HepG2 (cell line): Measurements from ENCODE around the gene RETREG2. TPM values are rescaled to one million over a fixed set of nuclear protein-coding genes. Genes with fewer than 3 reads are reported as not detected.

Experiments
- FOSL2 ChIP-seq: sonication (generic); formaldehyde crosslinking; IDR thresholded peaks from 2 replicates; pipeline ENCODE4 v1.4.0; 2020; ENCODE audit warnings: missing genetic modification reagents
- FOXC1 ChIP-seq: sonication (generic); formaldehyde crosslinking; IDR thresholded peaks from 2 replicates; pipeline ENCODE4 v1.8.0; 2022; ENCODE audit warnings: mild to moderate bottlenecking, missing genetic modification reagents, borderline replicate concordance
- GATAD2A ChIP-seq: IDR thresholded peaks from 2 replicates; pipeline ENCODE4 v1.6.1; 2016
- GTF2F1 ChIP-seq: fragments of 150-350 bp; IDR thresholded peaks from 2 replicates; pipeline ENCODE4 v1.6.1; 2014; ENCODE audit warnings: low read length
- HES4 ChIP-seq: sonication (generic); formaldehyde crosslinking; IDR thresholded peaks from 2 replicates; pipeline ENCODE4 v1.9.0; 2021; ENCODE audit warnings: mild to moderate bottlenecking, missing genetic modification reagents, borderline replicate concordance
- IKZF4 ChIP-seq: sonication (generic); formaldehyde crosslinking; IDR thresholded peaks from 2 replicates; pipeline ENCODE4 v1.5.1; 2020; ENCODE audit warnings: borderline replicate concordance, mild to moderate bottlenecking, low read depth, missing genetic modification reagents; ENCODE audit errors: not compliant biosample characterization
- ISL2 ChIP-seq: sonication (generic); formaldehyde crosslinking; IDR thresholded peaks from 2 replicates; pipeline ENCODE4 v1.5.0; 2020; ENCODE audit warnings: missing genetic modification reagents
- KLF12 ChIP-seq: sonication (generic); formaldehyde crosslinking; IDR thresholded peaks from 2 replicates; pipeline ENCODE4 v1.4.0; 2020; ENCODE audit warnings: missing genetic modification reagents, borderline replicate concordance
- KLF13 ChIP-seq: sonication (generic); formaldehyde crosslinking; IDR thresholded peaks from 2 replicates; pipeline ENCODE4 v1.4.0; 2020; ENCODE audit warnings: mild to moderate bottlenecking, missing genetic modification reagents
- MIER2 ChIP-seq: IDR thresholded peaks from 2 replicates; pipeline ENCODE4 v1.6.1; 2016; ENCODE audit warnings: missing biosample characterization, missing genetic modification reagents
- NFYC ChIP-seq: IDR thresholded peaks from 2 replicates; pipeline ENCODE4 v1.6.1; 2016; ENCODE audit warnings: missing genetic modification reagents, missing compliant biosample characterization
- SALL1 ChIP-seq: sonication (generic); formaldehyde crosslinking; IDR thresholded peaks from 2 replicates; pipeline ENCODE4 v1.8.0; 2022; ENCODE audit warnings: mild to moderate bottlenecking, missing genetic modification reagents
- SP5 ChIP-seq: IDR thresholded peaks from 2 replicates; pipeline ENCODE4 v1.6.1; 2016; ENCODE audit warnings: low read depth, borderline replicate concordance
- ZBTB42 ChIP-seq: sonication (generic); formaldehyde crosslinking; IDR thresholded peaks from 2 replicates; pipeline ENCODE4 v1.5.0; 2020; ENCODE audit warnings: mild to moderate bottlenecking, missing genetic modification reagents
- ZBTB7B ChIP-seq: sonication (generic); formaldehyde crosslinking; IDR thresholded peaks from 2 replicates; pipeline ENCODE4 v1.4.0; 2020; ENCODE audit warnings: missing genetic modification reagents
- ZFX ChIP-seq: sonication (generic); formaldehyde crosslinking; IDR thresholded peaks from 2 replicates; pipeline ENCODE4 v1.4.0; 2020; ENCODE audit warnings: mild to moderate bottlenecking, low read depth, missing genetic modification reagents, moderate library complexity
- ZNF225 ChIP-seq: sonication (generic); formaldehyde crosslinking; IDR thresholded peaks from 2 replicates; pipeline ENCODE4 v1.4.0; 2020; ENCODE audit warnings: mild to moderate bottlenecking, missing genetic modification reagents
- ZNF251 ChIP-seq: sonication (generic); formaldehyde crosslinking; IDR thresholded peaks from 2 replicates; pipeline ENCODE4 v1.9.0; 2021; ENCODE audit warnings: mild to moderate bottlenecking, missing genetic modification reagents
- ZNF333 ChIP-seq: sonication (generic); formaldehyde crosslinking; IDR thresholded peaks from 2 replicates; pipeline ENCODE4 v1.4.0; 2020; ENCODE audit warnings: mild to moderate bottlenecking, missing genetic modification reagents, borderline replicate concordance
- ZNF572 ChIP-seq: sonication (generic); formaldehyde crosslinking; IDR thresholded peaks from 2 replicates; pipeline ENCODE4 v1.5.1; 2020; ENCODE audit warnings: mild to moderate bottlenecking, missing genetic modification reagents
- ZNF615 ChIP-seq: sonication (generic); formaldehyde crosslinking; IDR thresholded peaks from 2 replicates; pipeline ENCODE4 v1.5.0; 2020; ENCODE audit warnings: mild to moderate bottlenecking, missing genetic modification reagents, borderline replicate concordance
- ZNF761 ChIP-seq: sonication (generic); formaldehyde crosslinking; conservative IDR thresholded peaks from 2 replicates; pipeline ENCODE4 v1.4.0; 2020; ENCODE audit warnings: mild to moderate bottlenecking, missing genetic modification reagents
- ZNF83 ChIP-seq: sonication (generic); formaldehyde crosslinking; IDR thresholded peaks from 2 replicates; pipeline ENCODE4 v1.4.0; 2020; ENCODE audit warnings: missing genetic modification reagents, mild to moderate bottlenecking, borderline replicate concordance
- ZNF850 ChIP-seq: sonication (generic); formaldehyde crosslinking; conservative IDR thresholded peaks from 2 replicates; pipeline ENCODE4 v1.9.0; 2021; ENCODE audit warnings: mild to moderate bottlenecking, missing genetic modification reagents
- polyA plus RNA-seq, 8 experiments: library from polyadenylated mRNA; depleted of rRNA in 3 of 8; stranded (reverse) in 7 of 8; unstranded in 1 of 8; fragments of >200 nt; fragmentation: Illumina TruSeq in 4 of 8; extraction: Trizol in 4 of 8; gene quantifications; 2 replicates each; pipeline versions ENCODE4 v1.2.1 to v1.2.3, GENCODE V29; 2011 to 2016; ENCODE audit warnings: low read depth in 4 of 8, missing spikeins in 1 of 8, mixed read lengths in 1 of 8; ENCODE audit not compliant: insufficient read depth in 1 of 8
- total RNA-seq, 5 experiments: library from RNA; depleted of rRNA; stranded (reverse); fragments of >200 nt; fragmentation: Illumina TruSeq; extraction: Trizol; gene quantifications; 2 replicates each; pipeline ENCODE4 v1.2.3, GENCODE V29; 2016; ENCODE audit warnings: low read depth in 1 of 5
- TF ChIP-seq, protein P1 (sequence below): IDR thresholded peaks from 2 replicates; pipeline ENCODE4 v1.6.1; 2016; ENCODE audit warnings: mild to moderate bottlenecking
- TF ChIP-seq, protein P2 (sequence below): sonication (generic); formaldehyde crosslinking; IDR thresholded peaks from 2 replicates; pipeline ENCODE4 v1.4.0; 2020; ENCODE audit warnings: mild to moderate bottlenecking, missing genetic modification reagents
- TF ChIP-seq, protein P3 (sequence below): sonication (generic); formaldehyde crosslinking; IDR thresholded peaks from 2 replicates; pipeline ENCODE4 v1.5.1; 2020; ENCODE audit warnings: missing genetic modification reagents, mild to moderate bottlenecking, borderline replicate concordance
- TF ChIP-seq, protein P4 (sequence below): IDR thresholded peaks from 2 replicates; pipeline ENCODE4 v1.6.1; 2016; ENCODE audit warnings: control low read depth

RETREG2 gene
- total and polyA plus RNA-seq, 2 of the 13 experiments (the other 11 are each of a cell fraction or from before 2014, with no cell fraction given): 86.0 to 134 TPM

DNA sequence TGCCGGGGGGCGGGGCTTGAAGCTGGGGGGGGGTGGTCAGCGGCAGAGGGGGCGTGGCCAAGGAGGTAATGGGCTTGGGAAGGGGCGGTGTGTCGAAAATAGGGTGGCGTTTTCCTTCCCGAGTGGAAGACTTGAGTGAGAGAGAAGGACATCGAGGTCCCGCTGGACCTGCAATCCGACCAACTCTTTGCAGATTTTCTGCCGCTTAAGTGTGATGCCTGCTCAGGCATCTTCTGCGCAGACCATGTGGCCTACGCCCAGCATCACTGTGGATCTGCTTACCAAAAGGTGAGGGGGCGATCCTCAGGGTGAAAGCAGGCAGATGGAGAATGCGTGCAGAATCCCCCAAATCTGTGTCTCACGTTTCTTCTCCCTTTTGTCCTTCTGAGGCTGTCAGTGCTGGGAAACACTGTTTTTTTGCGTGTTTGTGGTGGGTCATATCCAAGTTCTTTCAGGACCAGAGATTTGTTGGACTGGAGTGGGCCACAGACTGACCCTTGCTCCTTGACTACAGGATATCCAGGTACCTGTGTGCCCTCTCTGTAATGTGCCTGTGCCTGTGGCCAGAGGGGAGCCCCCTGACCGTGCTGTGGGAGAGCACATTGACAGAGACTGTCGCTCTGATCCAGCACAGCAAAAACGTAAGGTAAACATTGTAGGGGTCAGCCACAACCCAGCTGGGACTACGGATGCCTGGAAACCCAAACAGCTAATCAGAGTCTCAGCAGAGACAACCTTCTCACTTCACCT, 29.2 kb downstream of the RETREG2 start (continued):
- TF ChIP-seq ZNF251 (CRISPR knock-in tag) (0 out of 2 replicates have a peak, but pooled peaks have one; percentile 44), GTF2F1 (no peak), ZFX (CRISPR knock-in tag) (no peak; the same call in 1 of the 2 replicates), ZBTB7B (CRISPR knock-in tag) (peak; percentile 16; the same call in 1 of the 2 replicates), SP5 (CRISPR knock-in tag) (0 out of 2 replicates have a peak, but pooled peaks have one; percentile 4), KLF13 (CRISPR knock-in tag) (no peak), HES4 (CRISPR knock-in tag) (0 out of 2 replicates have a peak, but pooled peaks have one; percentile 57), FOXC1 (CRISPR knock-in tag) (0 out of 2 replicates have a peak, but pooled peaks have one; percentile 3), ISL2 (CRISPR knock-in tag) (no peak), ZNF225 (CRISPR knock-in tag) (peak; percentile 53; the same call in 1 of the 2 replicates), IKZF4 (CRISPR knock-in tag) (no peak), NFYC (0 out of 2 replicates have a peak, but pooled peaks have one; percentile 7), KLF12 (CRISPR knock-in tag) (no peak), ZNF615 (CRISPR knock-in tag) (0 out of 2 replicates have a peak, but pooled peaks have one; percentile 7), ZBTB42 (no peak), MIER2 (CRISPR knock-in tag) (no peak), ZNF761 (no peak; the same call in 1 of the 2 replicates), ZNF572 (CRISPR knock-in tag) (peak; percentile 93; the same call in 1 of the 2 replicates), ZNF333 (CRISPR knock-in tag) (peak; percentile 40; the same call in 1 of the 2 replicates), ZNF83 (CRISPR knock-in tag) (peak; percentile 91; the same call in 1 of the 2 replicates), SALL1 (CRISPR knock-in tag) (peak; percentile 49), FOSL2 (no peak), GATAD2A (CRISPR knock-in tag) (no peak), ZNF850 (CRISPR knock-in tag) (no peak)
- TF ChIP-seq, protein P1, sequence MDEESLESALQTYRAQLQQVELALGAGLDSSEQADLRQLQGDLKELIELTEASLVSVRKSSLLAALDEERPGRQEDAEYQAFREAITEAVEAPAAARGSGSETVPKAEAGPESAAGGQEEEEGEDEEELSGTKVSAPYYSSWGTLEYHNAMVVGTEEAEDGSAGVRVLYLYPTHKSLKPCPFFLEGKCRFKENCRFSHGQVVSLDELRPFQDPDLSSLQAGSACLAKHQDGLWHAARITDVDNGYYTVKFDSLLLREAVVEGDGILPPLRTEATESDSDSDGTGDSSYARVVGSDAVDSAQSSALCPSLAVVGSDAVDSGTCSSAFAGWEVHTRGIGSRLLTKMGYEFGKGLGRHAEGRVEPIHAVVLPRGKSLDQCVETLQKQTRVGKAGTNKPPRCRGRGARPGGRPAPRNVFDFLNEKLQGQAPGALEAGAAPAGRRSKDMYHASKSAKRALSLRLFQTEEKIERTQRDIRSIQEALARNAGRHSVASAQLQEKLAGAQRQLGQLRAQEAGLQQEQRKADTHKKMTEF (CRISPR knock-in tag): peak; percentile 25; the same call in 1 of the 2 replicates
- TF ChIP-seq, protein P2, sequence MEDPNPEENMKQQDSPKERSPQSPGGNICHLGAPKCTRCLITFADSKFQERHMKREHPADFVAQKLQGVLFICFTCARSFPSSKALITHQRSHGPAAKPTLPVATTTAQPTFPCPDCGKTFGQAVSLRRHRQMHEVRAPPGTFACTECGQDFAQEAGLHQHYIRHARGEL (CRISPR knock-in tag): no peak
- TF ChIP-seq, protein P3, sequence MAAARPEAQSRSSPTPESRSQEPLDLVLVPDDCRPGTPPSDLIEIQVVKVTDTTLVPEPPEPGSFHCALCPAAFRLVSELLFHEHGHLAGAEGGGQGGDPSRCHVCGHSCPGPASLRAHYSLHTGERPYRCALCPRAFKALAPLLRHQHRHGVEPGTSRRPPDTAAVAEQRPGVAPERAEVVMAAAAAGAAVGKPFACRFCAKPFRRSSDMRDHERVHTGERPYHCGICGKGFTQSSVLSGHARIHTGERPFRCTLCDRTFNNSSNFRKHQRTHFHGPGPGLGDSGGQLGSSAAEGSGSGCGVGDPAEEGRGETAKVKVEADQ (CRISPR knock-in tag): no peak; the same call in none of the 2 replicates
- TF ChIP-seq, protein P4, sequence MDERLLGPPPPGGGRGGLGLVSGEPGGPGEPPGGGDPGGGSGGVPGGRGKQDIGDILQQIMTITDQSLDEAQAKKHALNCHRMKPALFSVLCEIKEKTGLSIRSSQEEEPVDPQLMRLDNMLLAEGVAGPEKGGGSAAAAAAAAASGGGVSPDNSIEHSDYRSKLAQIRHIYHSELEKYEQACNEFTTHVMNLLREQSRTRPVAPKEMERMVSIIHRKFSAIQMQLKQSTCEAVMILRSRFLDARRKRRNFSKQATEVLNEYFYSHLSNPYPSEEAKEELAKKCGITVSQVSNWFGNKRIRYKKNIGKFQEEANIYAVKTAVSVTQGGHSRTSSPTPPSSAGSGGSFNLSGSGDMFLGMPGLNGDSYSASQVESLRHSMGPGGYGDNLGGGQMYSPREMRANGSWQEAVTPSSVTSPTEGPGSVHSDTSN (CRISPR knock-in tag): no peak
